Measurements from ENCODE around the gene GPR62.
"Not testable (repeated sequence)": the region's sequence is repeated elsewhere in the genome, so short reads cannot be mapped to it uniquely, and the experiment has no call there.

The GPR62 gene

DNA sequence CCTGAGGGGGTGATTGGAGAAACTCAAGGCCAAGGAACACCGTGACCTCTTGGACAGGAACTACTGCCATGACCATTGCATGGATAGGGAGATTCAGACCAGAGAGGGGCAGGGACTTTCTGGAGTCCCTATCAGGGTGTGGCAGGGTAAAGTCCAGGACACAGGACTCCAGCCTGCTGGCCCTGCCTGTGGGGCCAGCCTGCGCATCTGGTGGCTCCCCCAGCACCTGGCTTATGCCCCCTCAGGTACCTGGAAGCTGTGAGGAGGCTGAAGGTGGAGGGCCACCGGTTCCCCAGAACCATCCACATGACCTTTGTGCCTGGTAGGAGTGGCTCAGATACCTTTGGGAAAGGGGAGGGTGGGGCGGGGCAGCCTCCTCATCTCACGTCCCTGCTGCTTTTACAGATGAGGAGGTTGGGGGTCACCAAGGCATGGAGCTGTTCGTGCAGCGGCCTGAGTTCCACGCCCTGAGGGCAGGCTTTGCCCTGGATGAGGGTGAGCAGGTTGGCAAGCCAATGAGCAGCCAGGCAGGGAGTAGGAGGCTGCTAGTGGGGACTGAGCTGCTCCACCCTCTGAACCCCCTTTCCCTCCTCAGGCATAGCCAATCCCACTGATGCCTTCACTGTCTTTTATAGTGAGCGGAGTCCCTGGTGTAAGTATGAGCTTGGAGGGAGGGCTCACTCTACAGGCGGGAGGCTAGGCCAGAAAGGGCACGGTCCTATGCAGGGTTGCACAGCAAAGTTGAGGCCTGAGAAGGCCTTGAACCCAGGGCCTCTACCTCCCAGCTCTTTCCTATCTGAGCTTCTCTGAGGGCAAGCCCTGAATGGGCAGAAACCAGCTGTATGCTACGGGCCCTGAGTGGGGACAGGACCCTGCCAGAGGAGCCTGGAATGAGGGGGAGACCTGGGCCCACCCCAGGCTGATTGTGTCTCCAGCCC lies 31.1 kb downstream of the GPR62 start:
- no peak for DNase-seq (ENCODE audit: extremely low spot score, insufficient read length, low read depth)

GRCh38 chr3:51987568-51987967 lies 32.4 kb downstream of the GPR62 start:
- DNase-seq (ENCODE audit: extremely low spot score, insufficient read length, low read depth) (no peak), FAIRE-seq (no peak)

More for the DNA sequence above, 31.1 kb downstream of the GPR62 start:
- no peak for FAIRE-seq

DNA sequence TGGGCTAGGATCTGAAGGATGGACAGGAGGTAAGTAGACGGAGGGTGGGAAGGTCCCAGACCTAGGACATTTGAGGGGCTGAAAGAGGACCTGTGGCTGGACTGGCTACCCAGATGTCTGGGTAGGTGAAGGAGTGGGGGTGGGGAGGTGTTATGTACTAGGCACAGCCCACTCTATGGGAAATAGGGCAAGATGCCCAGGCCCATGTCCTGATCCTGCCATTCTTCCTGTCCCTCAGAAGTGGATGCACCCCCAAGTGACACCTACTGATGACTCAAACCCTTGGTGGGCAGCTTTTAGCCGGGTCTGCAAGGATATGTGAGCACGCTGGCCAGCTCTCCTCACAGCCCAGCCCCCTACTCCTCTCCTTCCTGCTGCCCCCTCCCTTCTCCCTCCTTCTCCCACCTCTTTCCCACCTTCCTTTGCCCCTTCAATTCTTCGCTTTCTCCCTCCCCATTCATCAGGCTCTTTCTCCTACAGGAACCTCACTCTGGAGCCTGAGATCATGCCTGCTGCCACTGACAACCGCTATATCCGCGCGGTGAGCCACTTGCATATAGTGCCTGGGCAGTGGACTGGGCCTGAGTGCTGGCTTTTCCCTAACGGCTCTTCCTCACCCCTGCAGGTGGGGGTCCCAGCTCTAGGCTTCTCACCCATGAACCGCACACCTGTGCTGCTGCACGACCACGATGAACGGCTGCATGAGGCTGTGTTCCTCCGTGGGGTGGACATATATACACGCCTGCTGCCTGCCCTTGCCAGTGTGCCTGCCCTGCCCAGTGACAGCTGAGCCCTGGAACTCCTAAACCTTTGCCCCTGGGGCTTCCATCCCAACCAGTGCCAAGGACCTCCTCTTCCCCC lies 33.3 kb downstream of the GPR62 start:
- no peak for DNase-seq (ENCODE audit: extremely low spot score, insufficient read length, low read depth)
- FAIRE-seq = no peak

- DNase-seq (ENCODE audit: extremely low spot score, insufficient read length, low read depth); FAIRE-seq: not testable (repeated sequence)
Observed at GRCh38 chr3:51990501-51990971, 35.4 kb downstream of the GPR62 start.

DNA sequence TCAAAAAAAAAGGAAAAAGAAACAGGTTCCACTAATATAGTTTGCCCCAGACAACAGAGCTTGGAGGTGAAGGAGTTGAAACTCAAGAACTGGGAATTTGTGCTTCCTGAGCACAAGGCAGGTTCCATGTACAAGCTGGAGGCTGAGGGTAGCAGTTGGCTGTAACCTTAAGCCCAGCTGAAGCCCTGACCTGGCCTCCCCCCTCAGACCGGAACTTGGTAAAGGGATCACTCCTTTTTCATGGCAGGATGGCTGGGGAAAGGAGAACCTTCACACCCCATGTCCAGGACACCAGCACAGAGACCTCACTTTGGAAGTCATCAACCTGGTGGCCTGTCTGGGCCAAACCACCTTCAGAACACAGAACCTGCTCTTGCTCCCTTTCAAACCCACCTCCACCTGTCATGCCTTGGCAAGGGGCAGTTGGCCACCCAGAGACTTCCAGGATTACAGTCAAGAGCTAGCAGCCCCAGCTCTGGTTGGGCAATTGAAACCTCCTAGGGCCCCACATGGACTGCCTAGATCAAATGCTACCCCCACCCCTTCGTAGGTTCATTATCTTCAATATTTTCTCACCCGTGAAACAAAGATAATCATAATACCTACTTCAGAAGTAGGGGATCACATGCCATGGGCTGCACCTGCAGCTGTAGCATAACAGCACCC lies 37.0 kb downstream of the GPR62 start:
- FAIRE-seq = no peak

GRCh38 chr3:51993657-51994056 lies 38.5 kb downstream of the GPR62 start:
- not testable (repeated sequence) for DNase-seq (ENCODE audit: extremely low spot score, insufficient read length, low read depth); FAIRE-seq

More for the DNA sequence above, 37.0 kb downstream of the GPR62 start:
- no peak for DNase-seq (ENCODE audit: extremely low spot score, insufficient read length, low read depth)

DNA sequence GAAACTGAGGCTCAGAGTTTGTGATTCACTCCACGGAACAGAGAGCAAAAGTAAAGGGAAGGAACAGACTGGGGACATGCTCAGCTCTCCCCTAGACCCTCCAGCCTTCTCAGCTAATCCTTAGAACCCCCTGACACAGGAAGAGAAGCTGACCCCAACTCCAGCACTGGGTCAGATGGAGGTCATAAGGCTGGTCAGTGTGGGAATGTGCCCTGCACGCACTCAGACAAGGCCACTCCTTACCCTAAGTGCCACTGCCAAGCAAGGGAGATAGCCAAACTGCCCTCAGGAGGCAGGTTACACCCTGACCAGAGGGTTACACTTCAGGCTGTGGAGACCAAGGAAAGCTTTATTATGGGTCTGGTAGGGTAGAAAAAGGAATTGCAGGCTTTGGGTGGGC lies 39.3 kb downstream of the GPR62 start:
- no peak for DNase-seq (ENCODE audit: extremely low spot score, insufficient read length, low read depth)
- no peak for FAIRE-seq

DNA sequence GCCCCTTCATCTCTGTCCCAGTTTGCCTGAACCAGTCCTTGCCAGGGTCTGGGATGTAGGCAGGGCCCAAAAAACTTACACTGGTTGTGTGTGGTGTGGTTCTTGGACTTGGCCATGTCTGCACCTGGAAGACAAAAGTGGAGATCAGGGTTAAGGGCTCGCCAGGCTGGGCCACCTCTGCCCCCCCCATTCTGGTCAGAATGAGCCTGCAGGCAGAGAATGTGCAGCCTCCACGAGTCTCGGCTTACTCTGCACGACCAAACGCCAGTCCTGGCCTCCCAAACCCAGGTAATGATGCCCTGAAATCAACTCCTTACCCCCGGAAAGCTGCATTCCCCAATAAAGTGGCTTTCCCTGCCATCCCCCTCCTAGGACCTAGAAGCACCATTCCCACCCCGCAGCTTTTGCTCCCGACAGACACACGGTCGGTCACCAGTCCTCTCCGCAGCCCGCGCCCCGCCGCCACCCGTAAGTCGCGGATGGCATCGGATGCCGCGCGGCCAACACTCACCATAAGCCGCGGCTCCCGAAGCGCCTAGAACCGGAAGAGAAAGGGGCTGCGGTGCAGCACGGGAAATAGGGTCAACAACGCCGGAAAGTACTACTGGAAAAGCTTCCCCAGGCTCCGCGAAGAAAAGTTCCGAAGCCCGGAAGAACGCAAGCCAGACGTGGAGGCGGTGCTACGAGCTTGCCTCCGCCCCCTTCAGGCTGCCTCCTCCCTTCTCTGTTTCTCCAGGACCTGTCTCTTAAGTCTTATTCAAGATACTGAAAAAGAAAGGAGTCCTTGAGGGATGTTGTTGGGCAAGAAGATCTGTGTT lies 40.4 kb downstream of the GPR62 start, which contains the start of gene RPL29:
TSS of gene RPL29 (minus strand) at position 550 of the 818 bp plus-strand sequence. CDS start at position 116, 434 bp downstream.
- peak; percentile 88 for DNase-seq (ENCODE audit: extremely low spot score, insufficient read length, low read depth)
- peak; percentile 93 for FAIRE-seq

DNA sequence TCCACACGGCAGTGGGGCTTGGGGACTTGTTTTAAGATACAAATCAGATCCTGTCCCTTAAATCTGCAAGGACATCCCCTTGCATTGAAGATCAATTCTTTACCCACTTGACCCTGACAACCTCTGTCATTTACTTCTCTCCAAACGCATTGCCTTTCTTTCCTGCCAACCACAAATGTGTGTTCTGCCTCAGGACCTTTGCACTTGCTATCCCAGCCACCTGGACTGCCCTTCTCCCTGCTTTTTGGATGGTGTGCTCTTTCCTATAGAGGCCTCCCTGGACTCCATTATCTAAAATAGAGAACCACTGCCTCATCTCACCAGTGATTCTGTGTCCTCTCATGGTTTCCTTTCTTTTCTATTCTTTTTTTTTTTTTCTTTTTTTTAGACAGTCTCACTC lies 42.0 kb downstream of the GPR62 start:
- DNase-seq (ENCODE audit: extremely low spot score, insufficient read length, low read depth) (no peak), FAIRE-seq (no peak)

DNA sequence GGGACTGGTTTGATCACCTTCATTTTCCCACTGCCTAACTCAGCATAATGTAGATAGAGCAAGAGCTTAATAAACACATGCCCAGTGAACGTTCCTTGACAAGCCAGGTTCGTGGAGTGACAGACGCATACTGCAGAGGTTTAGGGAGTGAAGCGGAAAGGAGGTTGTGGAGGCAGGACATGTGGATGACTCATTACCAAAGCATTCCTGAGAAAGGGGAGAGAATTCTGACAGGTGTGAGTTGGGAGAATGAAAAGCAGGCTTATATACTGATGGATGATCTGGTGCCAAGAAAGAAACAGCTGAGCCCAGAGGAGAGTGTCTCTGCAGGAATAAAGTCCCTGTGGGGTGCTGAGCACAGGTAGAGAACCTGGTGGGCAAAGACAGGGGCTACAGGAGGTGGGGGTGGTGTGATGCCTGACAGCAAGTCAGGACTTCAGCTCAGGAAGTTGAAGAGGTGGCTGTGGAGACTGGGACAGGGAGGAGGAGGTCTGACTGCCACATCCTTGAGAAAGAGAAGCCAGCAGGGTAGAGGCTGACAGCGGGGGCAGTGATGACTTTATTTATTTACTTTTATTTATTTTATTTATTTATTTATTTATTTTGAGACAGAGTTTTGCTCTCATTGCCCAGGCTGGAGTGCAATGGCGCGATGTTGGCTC lies 42.9 kb downstream of the GPR62 start:
- FAIRE-seq = no peak
- DNase-seq (ENCODE audit: extremely low spot score, insufficient read length, low read depth) = no peak

- FAIRE-seq (no peak), DNase-seq (ENCODE audit: extremely low spot score, insufficient read length, low read depth) (no peak)
Observed at GRCh38 chr3:51998774-51999173, 43.6 kb downstream of the GPR62 start.

DNA sequence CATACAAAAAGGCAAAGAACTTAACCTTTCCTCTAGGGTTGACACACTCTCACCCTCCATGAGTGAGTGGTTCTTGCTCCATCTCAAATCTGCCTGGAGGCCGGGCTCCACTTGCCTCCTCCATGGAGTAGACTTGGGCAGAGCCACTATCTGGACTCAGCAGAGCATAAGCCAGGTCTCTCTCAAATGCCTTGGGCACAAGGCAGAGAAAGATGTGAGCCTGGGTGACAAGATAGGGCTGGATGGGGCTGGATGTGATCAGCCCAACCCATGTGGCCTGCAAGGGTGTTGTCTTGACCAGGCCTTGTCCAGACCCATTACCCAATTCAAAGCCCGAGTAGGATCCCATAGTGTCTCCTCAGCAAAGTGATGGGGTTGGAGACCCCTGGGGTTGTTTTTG lies 44.7 kb downstream of the GPR62 start:
- FAIRE-seq = no peak
- no peak for DNase-seq (ENCODE audit: extremely low spot score, insufficient read length, low read depth)

GRCh38 chr3:52001443-52001974 lies 46.3 kb downstream of the GPR62 start:
- DNase-seq (ENCODE audit: extremely low spot score, insufficient read length, low read depth) = peak; percentile 87
- peak; percentile 91 for FAIRE-seq

DNA sequence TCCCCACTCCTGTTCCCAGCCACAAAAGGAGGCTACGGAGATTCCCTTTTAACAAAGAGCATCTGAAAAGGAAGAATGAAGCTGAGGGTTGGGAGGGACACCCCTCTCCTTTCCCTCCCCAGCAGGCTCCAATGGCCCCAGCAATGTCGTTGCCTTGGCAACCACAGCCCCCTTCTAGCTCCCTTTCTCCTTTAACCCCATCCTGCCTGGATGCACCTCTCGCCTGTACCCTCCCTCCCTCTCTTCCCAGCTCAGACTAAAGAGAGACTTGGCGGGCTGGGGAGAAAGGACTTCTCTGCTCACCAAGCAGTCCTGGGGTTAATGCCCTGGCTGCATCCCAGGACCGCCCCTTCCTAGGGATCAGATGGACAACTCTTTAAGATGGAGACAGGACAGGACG lies 47.6 kb downstream of the GPR62 start:
- DNase-seq (ENCODE audit: extremely low spot score, insufficient read length, low read depth) (no peak), FAIRE-seq (no peak)

GRCh38 chr3:52004163-52004787 lies 49.1 kb downstream of the GPR62 start:
- no peak for DNase-seq (ENCODE audit: extremely low spot score, insufficient read length, low read depth)
- no peak for FAIRE-seq

GRCh38 chr3:52004906-52005395 lies 49.8 kb downstream of the GPR62 start:
- no peak for DNase-seq (ENCODE audit: extremely low spot score, insufficient read length, low read depth)
- FAIRE-seq = no peak

GRCh38 chr3:52005571-52005986 lies 50.4 kb downstream of the GPR62 start:
- DNase-seq (ENCODE audit: extremely low spot score, insufficient read length, low read depth) = no peak
- no peak for FAIRE-seq
